ELF-1 (cell line): ENCODE results near the gene FNDC5.
"Not testable (repeated sequence)": the region's sequence is repeated elsewhere in the genome, so short reads cannot be mapped to it uniquely, and the experiment has no call there.

Experiments used
- DNase-seq: peaks from one replicate; pipeline ENCODE4 v3.0.0-alpha.2; 2016; ENCODE audit warnings: low read depth, low spot score

The FNDC5 gene

GRCh38 chr1:32870615-32871363 lies at the start of gene FNDC5:
Gene FNDC5 (minus strand): TSS chr1:32870912.
- DNase-seq = peak; percentile 76

- DNase-seq = no peak
Measured at GRCh38 chr1:32919811-32920733, 49.4 kb upstream of the FNDC5 start.

- no peak for DNase-seq
Measured at GRCh38 chr1:32918179-32918578, 47.5 kb upstream of the FNDC5 start.

- no peak for DNase-seq
Measured at GRCh38 chr1:32917521-32917920, 46.8 kb upstream of the FNDC5 start.

GRCh38 chr1:32915766-32916706 lies 45.3 kb upstream of the FNDC5 start:
- DNase-seq = no peak

- no peak for DNase-seq
Measured at GRCh38 chr1:32910319-32910718, 39.6 kb upstream of the FNDC5 start.

- DNase-seq = no peak
Measured at GRCh38 chr1:32907435-32907834, 36.7 kb upstream of the FNDC5 start.

- DNase-seq = no peak
Measured at GRCh38 chr1:32906654-32907053, 35.9 kb upstream of the FNDC5 start.

- not testable (repeated sequence) for DNase-seq
Measured at GRCh38 chr1:32905588-32905987, 34.9 kb upstream of the FNDC5 start.

GRCh38 chr1:32904797-32905196 lies 34.1 kb upstream of the FNDC5 start:
- no peak for DNase-seq

GRCh38 chr1:32903991-32904785 lies 33.5 kb upstream of the FNDC5 start:
- DNase-seq = no peak

- no peak for DNase-seq
Measured at GRCh38 chr1:32902535-32902920, 31.8 kb upstream of the FNDC5 start.

GRCh38 chr1:32901823-32902534 lies 31.3 kb upstream of the FNDC5 start:
- no peak for DNase-seq

- DNase-seq = peak; percentile 44
Measured at GRCh38 chr1:32900956-32901822, 30.5 kb upstream of the FNDC5 start, which contains the start of gene TMEM54. Gene TMEM54 (minus strand): TSS chr1:32901389. CDS start chr1:32901238, 151 bp downstream.

GRCh38 chr1:32900371-32900955 lies 29.8 kb upstream of the FNDC5 start:
- no peak for DNase-seq

GRCh38 chr1:32899586-32900296 lies 29.0 kb upstream of the FNDC5 start:
- no peak for DNase-seq

GRCh38 chr1:32898958-32899357 lies 28.2 kb upstream of the FNDC5 start:
- no peak for DNase-seq

- DNase-seq = no peak
Measured at GRCh38 chr1:32898056-32898455, 27.3 kb upstream of the FNDC5 start.
